ENCODE data around the gene HSH2D. TPM values are rescaled to one million over a fixed set of nuclear protein-coding genes. Genes with fewer than 3 reads are reported as not detected.

The HSH2D gene
- total and polyA plus RNA-seq, 9 of the 15 experiments (the other 6 are each of a cell fraction or from before 2014, with no cell fraction given), result 0.03 to 1.1 (median 0.35) TPM; not detected in 1

DNA sequence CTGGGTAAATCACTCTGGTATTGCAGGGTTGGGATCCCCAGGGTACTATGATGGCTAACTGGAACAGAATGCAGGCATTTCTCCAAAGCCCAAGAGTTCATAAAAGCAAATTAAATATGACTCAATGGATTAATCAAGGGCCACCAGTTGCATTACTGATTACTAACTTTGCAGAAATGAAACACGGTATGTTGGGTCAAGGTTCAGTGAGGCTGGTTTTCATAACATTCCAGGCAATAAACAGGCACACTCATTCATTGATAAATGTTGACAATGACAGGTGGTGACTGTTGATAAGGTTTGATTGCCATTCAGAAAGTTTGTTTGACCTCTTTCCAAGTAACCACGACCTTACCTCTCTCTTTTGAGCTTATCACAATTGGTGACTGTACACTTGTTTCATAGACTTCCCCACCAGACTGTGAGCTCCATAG lies 53.7 kb downstream of the HSH2D start (continued):
- TF ChIP-seq THRAP3 (IDR thresholded peaks at IDR 0.05; ENCODE audit: borderline replicate concordance) (no peak), MXI1 (IDR thresholded peaks at IDR 0.05; ENCODE audit: low read depth, low read length) (no peak), JUND (IDR thresholded peaks at IDR 0.05; ENCODE audit: borderline replicate concordance, low read depth, low read length) (peak; percentile 77), JUND (tag; IDR thresholded peaks at IDR 0.05; ENCODE audit: borderline replicate concordance, low read depth, low read length) (peak; percentile 71; the same call in 2 of the 3 replicates), CHCHD3 (CRISPR knock-in tag; IDR thresholded peaks at IDR 0.05) (no peak), BCL6 (CRISPR knock-in tag; IDR thresholded peaks at IDR 0.05) (no peak), MYBL2 (IDR thresholded peaks at IDR 0.05; ENCODE audit: low read depth) (no peak), MYBL2 (CRISPR knock-in tag; IDR thresholded peaks at IDR 0.05; ENCODE audit: borderline replicate concordance) (no peak), RBFOX2 (IDR thresholded peaks at IDR 0.05; ENCODE audit: low read depth, low read length) (no peak), RB1 (IDR thresholded peaks at IDR 0.05; ENCODE audit: low read depth) (no peak), ZNF146 (CRISPR knock-in tag; IDR thresholded peaks at IDR 0.05; ENCODE audit: unreplicated experiment) (no peak), SLC30A9 (CRISPR knock-in tag; IDR thresholded peaks at IDR 0.05) (no peak), SIN3A (IDR thresholded peaks at IDR 0.05; ENCODE audit: borderline replicate concordance in 2 of 2, control insufficient read depth in 1 of 2, low read depth in 2 of 2, low read length in 2 of 2) (no peak), NFE2 (IDR thresholded peaks at IDR 0.05; ENCODE audit: low read depth) (peak; percentile 12; the same call in 1 of the 2 replicates), ADNP (tag; IDR thresholded peaks at IDR 0.05) (no peak), KLF16 (IDR thresholded peaks at IDR 0.05) (peak; percentile 86), FOXK1 (CRISPR knock-in tag; IDR thresholded peaks at IDR 0.05; ENCODE audit: borderline replicate concordance) (no peak), NR3C1 (CRISPR knock-in tag; IDR thresholded peaks at IDR 0.05) (no peak), HDAC2 (IDR thresholded peaks at IDR 0.05) (peak; percentile 98), SP2 (IDR thresholded peaks at IDR 0.05; ENCODE audit: extremely low read depth, low read depth, low read length, poor library complexity, severe bottlenecking) (no peak), HMG20B (CRISPR knock-in tag; IDR thresholded peaks at IDR 0.05) (no peak)
- TF ChIP-seq, protein P1, sequence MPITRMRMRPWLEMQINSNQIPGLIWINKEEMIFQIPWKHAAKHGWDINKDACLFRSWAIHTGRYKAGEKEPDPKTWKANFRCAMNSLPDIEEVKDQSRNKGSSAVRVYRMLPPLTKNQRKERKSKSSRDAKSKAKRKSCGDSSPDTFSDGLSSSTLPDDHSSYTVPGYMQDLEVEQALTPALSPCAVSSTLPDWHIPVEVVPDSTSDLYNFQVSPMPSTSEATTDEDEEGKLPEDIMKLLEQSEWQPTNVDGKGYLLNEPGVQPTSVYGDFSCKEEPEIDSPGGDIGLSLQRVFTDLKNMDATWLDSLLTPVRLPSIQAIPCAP (CRISPR knock-in tag; IDR thresholded peaks at IDR 0.05; ENCODE audit: borderline replicate concordance), result no peak
- TF ChIP-seq, protein P2, sequence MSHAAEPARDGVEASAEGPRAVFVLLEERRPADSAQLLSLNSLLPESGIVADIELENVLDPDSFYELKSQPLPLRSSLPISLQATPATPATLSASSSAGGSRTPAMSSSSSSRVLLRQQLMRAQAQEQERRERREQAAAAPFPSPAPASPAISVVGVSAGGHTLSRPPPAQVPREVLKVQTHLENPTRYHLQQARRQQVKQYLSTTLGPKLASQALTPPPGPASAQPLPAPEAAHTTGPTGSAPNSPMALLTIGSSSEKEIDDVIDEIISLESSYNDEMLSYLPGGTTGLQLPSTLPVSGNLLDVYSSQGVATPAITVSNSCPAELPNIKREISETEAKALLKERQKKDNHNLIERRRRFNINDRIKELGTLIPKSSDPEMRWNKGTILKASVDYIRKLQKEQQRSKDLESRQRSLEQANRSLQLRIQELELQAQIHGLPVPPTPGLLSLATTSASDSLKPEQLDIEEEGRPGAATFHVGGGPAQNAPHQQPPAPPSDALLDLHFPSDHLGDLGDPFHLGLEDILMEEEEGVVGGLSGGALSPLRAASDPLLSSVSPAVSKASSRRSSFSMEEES (CRISPR knock-in tag; IDR thresholded peaks at IDR 0.05), result no peak
- TF ChIP-seq, protein P3, sequence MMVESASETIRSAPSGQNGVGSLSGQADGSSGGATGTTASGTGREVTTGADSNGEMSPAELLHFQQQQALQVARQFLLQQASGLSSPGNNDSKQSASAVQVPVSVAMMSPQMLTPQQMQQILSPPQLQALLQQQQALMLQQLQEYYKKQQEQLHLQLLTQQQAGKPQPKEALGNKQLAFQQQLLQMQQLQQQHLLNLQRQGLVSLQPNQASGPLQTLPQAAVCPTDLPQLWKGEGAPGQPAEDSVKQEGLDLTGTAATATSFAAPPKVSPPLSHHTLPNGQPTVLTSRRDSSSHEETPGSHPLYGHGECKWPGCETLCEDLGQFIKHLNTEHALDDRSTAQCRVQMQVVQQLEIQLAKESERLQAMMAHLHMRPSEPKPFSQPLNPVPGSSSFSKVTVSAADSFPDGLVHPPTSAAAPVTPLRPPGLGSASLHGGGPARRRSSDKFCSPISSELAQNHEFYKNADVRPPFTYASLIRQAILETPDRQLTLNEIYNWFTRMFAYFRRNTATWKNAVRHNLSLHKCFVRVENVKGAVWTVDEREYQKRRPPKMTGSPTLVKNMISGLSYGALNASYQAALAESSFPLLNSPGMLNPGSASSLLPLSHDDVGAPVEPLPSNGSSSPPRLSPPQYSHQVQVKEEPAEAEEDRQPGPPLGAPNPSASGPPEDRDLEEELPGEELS (CRISPR knock-in tag; IDR thresholded peaks at IDR 0.05; ENCODE audit: borderline replicate concordance), result no peak
- TF ChIP-seq, protein P4, sequence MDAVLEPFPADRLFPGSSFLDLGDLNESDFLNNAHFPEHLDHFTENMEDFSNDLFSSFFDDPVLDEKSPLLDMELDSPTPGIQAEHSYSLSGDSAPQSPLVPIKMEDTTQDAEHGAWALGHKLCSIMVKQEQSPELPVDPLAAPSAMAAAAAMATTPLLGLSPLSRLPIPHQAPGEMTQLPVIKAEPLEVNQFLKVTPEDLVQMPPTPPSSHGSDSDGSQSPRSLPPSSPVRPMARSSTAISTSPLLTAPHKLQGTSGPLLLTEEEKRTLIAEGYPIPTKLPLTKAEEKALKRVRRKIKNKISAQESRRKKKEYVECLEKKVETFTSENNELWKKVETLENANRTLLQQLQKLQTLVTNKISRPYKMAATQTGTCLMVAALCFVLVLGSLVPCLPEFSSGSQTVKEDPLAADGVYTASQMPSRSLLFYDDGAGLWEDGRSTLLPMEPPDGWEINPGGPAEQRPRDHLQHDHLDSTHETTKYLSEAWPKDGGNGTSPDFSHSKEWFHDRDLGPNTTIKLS (IDR thresholded peaks at IDR 0.05; ENCODE audit: borderline replicate concordance, low read depth), result no peak; the same call in 1 of the 2 replicates

Data from K562 (cell line).